PC-9 (cell line): ENCODE results near the gene STK10. TPM values are rescaled to one million over a fixed set of nuclear protein-coding genes. Genes with fewer than 3 reads are reported as not detected.
"Not testable (repeated sequence)": the region's sequence is repeated elsewhere in the genome, so short reads cannot be mapped to it uniquely, and the experiment has no call there.

Experiments
- BruUV-seq: library from RNA; stranded (reverse); fragments of 400-500 nt; replicated peaks from 2 replicates; lab custom pipeline; 2021; lab: Mats Ljungman, UMichigan
- CTCF ChIA-PET: fragments of 300-600 bp; sonication (Branson Sonifier 250); formaldehyde crosslinking; loops from one replicate; lab custom pipeline; 2022; ENCODE audit warnings: antibody characterized with exemption; lab: Charles Lee
- POLR2A ChIA-PET: fragments of 300-600 bp; sonication (Branson Sonifier 250); formaldehyde crosslinking; loops from one replicate; lab custom pipeline; 2022; ENCODE audit warnings: antibody characterized with exemption; ENCODE audit not compliant: unreplicated experiment; lab: Charles Lee
- DNase-seq, 2 experiments: peaks; one replicate each; pipeline versions ENCODE4 v3.0.0 to v3.0.0-alpha.2; 2015 to 2022; ENCODE audit warnings: mixed read lengths in 1 of 2
- H2AFZ ChIP-seq: fragments of 200-600 bp; sonication (generic); 2 replicates; pipeline ENCODE4 v1.8.1; 2017; ENCODE audit warnings: antibody characterized with exemption
- H3F3A ChIP-seq: fragments of 200-600 bp; sonication (generic); 2 replicates; pipeline ENCODE4 v1.8.1; 2017; ENCODE audit warnings: antibody characterized with exemption, mild to moderate bottlenecking, low read depth; ENCODE audit not compliant: insufficient read depth
- H3K27ac ChIP-seq: fragments of 200-600 bp; sonication (generic); 2 replicates; pipeline ENCODE4 v1.6.1; 2016; ENCODE audit warnings: mixed run types
- H3K27me3 ChIP-seq: fragments of 200-600 bp; sonication (generic); 2 replicates; pipeline ENCODE4 v1.6.1; 2016; ENCODE audit warnings: low read depth, mixed run types; ENCODE audit not compliant: insufficient read depth
- H3K36me3 ChIP-seq: fragments of 200-600 bp; sonication (generic); 2 replicates; pipeline ENCODE4 v1.6.1; 2016; ENCODE audit warnings: low read depth, mixed run types
- H3K4me1 ChIP-seq: fragments of 200-600 bp; sonication (generic); replicated peaks from 2 replicates; pipeline ENCODE4 v1.6.1; 2016; ENCODE audit warnings: mixed run types; ENCODE audit not compliant: insufficient read depth
- H3K4me2 ChIP-seq: fragments of 200-600 bp; sonication (generic); 2 replicates; pipeline ENCODE4 v1.6.1; 2017; ENCODE audit warnings: mixed run types
- H3K4me3 ChIP-seq: fragments of 200-600 bp; sonication (generic); 2 replicates; pipeline ENCODE4 v1.6.1; 2016; ENCODE audit warnings: mixed run types
- H3K79me2 ChIP-seq: fragments of 200-600 bp; sonication (generic); 2 replicates; pipeline ENCODE4 v1.6.1; 2017; ENCODE audit warnings: low read depth, mixed run types
- H3K9me2 ChIP-seq: fragments of 200-600 bp; sonication (generic); 2 replicates; pipeline ENCODE4 v1.8.1; 2017; ENCODE audit warnings: mild to moderate bottlenecking; ENCODE audit not compliant: insufficient read depth
- H3K9me3 ChIP-seq: fragments of 200-600 bp; sonication (generic); 2 replicates; pipeline ENCODE4 v1.8.1; 2016; ENCODE audit warnings: low read depth; ENCODE audit not compliant: insufficient read depth
- H4K20me1 ChIP-seq: fragments of 200-600 bp; sonication (generic); 2 replicates; pipeline ENCODE4 v1.8.1; 2017; ENCODE audit not compliant: insufficient read depth
- CTCF ChIP-seq: fragments of 200-600 bp; sonication (generic); conservative IDR thresholded peaks from 2 replicates; pipeline ENCODE4 v1.6.1; 2017; ENCODE audit warnings: mixed run types, antibody characterized with exemption, mild to moderate bottlenecking, moderate library complexity
- EZH2 ChIP-seq: fragments of 200-600 bp; sonication (generic); IDR thresholded peaks from 2 replicates; pipeline ENCODE4 v1.8.0; 2017; ENCODE audit warnings: antibody characterized with exemption, low read depth
- intact Hi-C: fragments of 100-400 bp; cut with micrococcal nuclease; formaldehyde crosslinking; loops from one replicate; pipeline ENCODE4 v1.10.0; 2022; ENCODE audit not compliant: unreplicated experiment
- total RNA-seq: library from RNA; stranded (reverse); gene quantifications from 2 replicates; pipeline ENCODE4 v1.2.3, GENCODE V29; 2021

STK10 gene
- total RNA-seq, 1 experiment from 2014 or later, result 31.5 TPM

- no peaks in the 10 kb centered on the region for H3F3A ChIP-seq
- CTCF ChIA-PET, result interaction anchor here (0.6 kb wide), 1 partner anchor 19 kb away, joined by 5 read pairs; no protein-coding TSS in a partner anchor
- no peak overlapping the region for H3K27ac ChIP-seq
- H3K27me3 ChIP-seq, result no peaks in the 10 kb centered on the region
- no peaks in the 10 kb centered on the region for H3K4me1 ChIP-seq
- H3K36me3 ChIP-seq, result no peaks in the 10 kb centered on the region
- TF ChIP-seq EZH2 (no peak), CTCF (no peak)
- H3K9me2 ChIP-seq, result no peaks in the 10 kb centered on the region
- no peak overlapping the region for H3K4me3 ChIP-seq
- POLR2A ChIA-PET, result no interaction called here
- no peak overlapping the region for H2AFZ ChIP-seq
- no TSS peak for BruUV-seq
- intact Hi-C loops, result no loop called here
- no peaks in the 10 kb centered on the region for H3K9me3 ChIP-seq
- no peak overlapping the region for H3K4me2 ChIP-seq
- no peak for DNase-seq
- 0 out of 2 replicates have a peak, but pooled peaks cover 6% of the 10 kb centered on the region for H4K20me1 ChIP-seq
- H3K79me2 ChIP-seq, result peaks cover 5% of the 10 kb centered on the region; the same call in 1 of the 2 replicates
These were observed 29.0 kb downstream of the STK10 start for GRCh38 chr5:172159016-172159415.

- intact Hi-C loops, result no loop called here
- 0 out of 2 replicates have a peak, but pooled peaks cover 1% of the 10 kb centered on the region for H3K79me2 ChIP-seq
- H3K9me3 ChIP-seq, result no peaks in the 10 kb centered on the region
- no peaks in the 10 kb centered on the region for H3K9me2 ChIP-seq
- H3K27me3 ChIP-seq, result no peaks in the 10 kb centered on the region
- DNase-seq, result no peak
- H2AFZ ChIP-seq, result no peak overlapping the region
- no peaks in the 10 kb centered on the region for H3K36me3 ChIP-seq
- H3K4me1 ChIP-seq, result no peaks in the 10 kb centered on the region
- CTCF ChIA-PET, result no interaction called here
- POLR2A ChIA-PET, result interaction anchor here (0.6 kb wide), 1 partner anchor 25 kb away, joined by 5 read pairs; no protein-coding TSS in a partner anchor
- 0 out of 2 replicates have a peak, but pooled peaks cover 3% of the 10 kb centered on the region for H3F3A ChIP-seq
- TF ChIP-seq CTCF, result no peak
- TF ChIP-seq EZH2, result no peak
- H3K27ac ChIP-seq, result no peak overlapping the region
- no peak overlapping the region for H3K4me3 ChIP-seq
- 0 out of 2 replicates have a peak, but pooled peaks cover 2% of the 10 kb centered on the region for H4K20me1 ChIP-seq
- no TSS peak for BruUV-seq
- H3K4me2 ChIP-seq, result no peak overlapping the region
These were observed 31.5 kb downstream of the STK10 start for GRCh38 chr5:172156541-172156994.

GRCh38 chr5:172155101-172155500, 32.9 kb downstream of the STK10 start:
- H3K9me3 ChIP-seq, H3K27me3 ChIP-seq, H3K4me2 ChIP-seq, intact Hi-C loops, CTCF ChIA-PET, H3K27ac ChIP-seq, BruUV-seq, POLR2A ChIA-PET, H3K79me2 ChIP-seq, H3K36me3 ChIP-seq, H4K20me1 ChIP-seq, H3F3A ChIP-seq, H3K4me1 ChIP-seq, DNase-seq, H3K4me3 ChIP-seq, H3K9me2 ChIP-seq, H2AFZ ChIP-seq: not testable (repeated sequence)

- H4K20me1 ChIP-seq, result no peaks in the 10 kb centered on the region
- ChIA-PET POLR2A (interaction anchor here (0.7 kb wide), 1 partner anchor 147 kb away, joined by 5 read pairs; the partner anchor contains the start of gene FBXW11), CTCF (no interaction called here)
- no peak overlapping the region for H3K4me3 ChIP-seq
- H3K36me3 ChIP-seq, result no peaks in the 10 kb centered on the region
- 0 out of 2 replicates have a peak, but pooled peaks cover 3% of the 10 kb centered on the region for H3F3A ChIP-seq
- H3K27me3 ChIP-seq, result no peaks in the 10 kb centered on the region
- no peak overlapping the region for H3K27ac ChIP-seq
- intact Hi-C loops, result no loop called here
- no peak for DNase-seq
- H3K4me1 ChIP-seq, result no peaks in the 10 kb centered on the region
- H3K4me2 ChIP-seq, result no peak overlapping the region
- H2AFZ ChIP-seq, result no peak overlapping the region
- BruUV-seq, result no TSS peak
- H3K9me2 ChIP-seq, result no peaks in the 10 kb centered on the region
- no peaks in the 10 kb centered on the region for H3K79me2 ChIP-seq
- no peak for TF ChIP-seq CTCF
- no peak for TF ChIP-seq EZH2
- H3K9me3 ChIP-seq, result no peaks in the 10 kb centered on the region
These were observed 34.3 kb downstream of the STK10 start for GRCh38 chr5:172153695-172154094.
